MM.1S (cell line): Measurements from ENCODE around the gene INS.

ENCODE experiments used
- EZH2 ChIP-seq: fragments of 300-600 bp; sonication (generic); optimal IDR thresholded peaks from 2 replicates; pipeline ENCODE3; 2017; ENCODE audit warnings: low read depth, mild to moderate bottlenecking, antibody characterized with exemption, low read length, mixed read lengths
- EZH2phosphoT487 ChIP-seq: fragments of 300-600 bp; sonication (generic); IDR thresholded peaks from 2 replicates; pipeline ENCODE4 v1.6.1; 2018; ENCODE audit warnings: antibody characterized with exemption, low read length
- TF ChIP-seq, protein P1 (sequence below): fragments of 300-600 bp; sonication (generic); IDR thresholded peaks from 2 replicates; pipeline ENCODE4 v1.5.1; 2016; ENCODE audit warnings: antibody characterized with exemption, low read length, mixed read lengths

GRCh38 chr11:2158296-2158737 lies 2.7 kb downstream of the INS start:
- TF ChIP-seq, protein P1, sequence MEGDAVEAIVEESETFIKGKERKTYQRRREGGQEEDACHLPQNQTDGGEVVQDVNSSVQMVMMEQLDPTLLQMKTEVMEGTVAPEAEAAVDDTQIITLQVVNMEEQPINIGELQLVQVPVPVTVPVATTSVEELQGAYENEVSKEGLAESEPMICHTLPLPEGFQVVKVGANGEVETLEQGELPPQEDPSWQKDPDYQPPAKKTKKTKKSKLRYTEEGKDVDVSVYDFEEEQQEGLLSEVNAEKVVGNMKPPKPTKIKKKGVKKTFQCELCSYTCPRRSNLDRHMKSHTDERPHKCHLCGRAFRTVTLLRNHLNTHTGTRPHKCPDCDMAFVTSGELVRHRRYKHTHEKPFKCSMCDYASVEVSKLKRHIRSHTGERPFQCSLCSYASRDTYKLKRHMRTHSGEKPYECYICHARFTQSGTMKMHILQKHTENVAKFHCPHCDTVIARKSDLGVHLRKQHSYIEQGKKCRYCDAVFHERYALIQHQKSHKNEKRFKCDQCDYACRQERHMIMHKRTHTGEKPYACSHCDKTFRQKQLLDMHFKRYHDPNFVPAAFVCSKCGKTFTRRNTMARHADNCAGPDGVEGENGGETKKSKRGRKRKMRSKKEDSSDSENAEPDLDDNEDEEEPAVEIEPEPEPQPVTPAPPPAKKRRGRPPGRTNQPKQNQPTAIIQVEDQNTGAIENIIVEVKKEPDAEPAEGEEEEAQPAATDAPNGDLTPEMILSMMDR, result no peak
- TF ChIP-seq EZH2 (no peak), EZH2phosphoT487 (no peak)
